MCF 10A (cell line): ENCODE results near the gene PDE4D. TPM values are rescaled to one million over a fixed set of nuclear protein-coding genes. Genes with fewer than 3 reads are reported as not detected.

Experiments
- BruUV-seq: library from RNA; stranded (reverse); fragments of 400-500 nt; replicated peaks from 2 replicates; lab custom pipeline; 2021; lab: Mats Ljungman, UMichigan
- CTCF ChIA-PET: fragments of 300-600 bp; sonication (Branson Sonifier 250); formaldehyde crosslinking; extraction: SDS; loops from one replicate; lab custom pipeline; 2021; ENCODE audit warnings: antibody characterized with exemption, inconsistent platforms; lab: Yijun Ruan, JAX
- POLR2A ChIA-PET: fragments of 300-600, 350-650 bp; sonication (Branson Sonifier 250); formaldehyde crosslinking; extraction: SDS; loops from one replicate; lab custom pipeline; 2020; ENCODE audit warnings: antibody characterized with exemption, inconsistent platforms; lab: Yijun Ruan, JAX
- DNase-seq: peaks from one replicate; pipeline ENCODE4 v3.0.0-alpha.2; 2018; ENCODE audit not compliant: unreplicated experiment
- H3K27ac Mint-ChIP-seq: one replicate; pipeline ENCODE4 v1.8.0; 2022; ENCODE audit warnings: mild to moderate bottlenecking, low read depth, mixed read lengths; ENCODE audit not compliant: unreplicated experiment
- H3K27me3 Mint-ChIP-seq: one replicate; pipeline ENCODE4 v1.8.0; 2022; ENCODE audit warnings: mixed read lengths; ENCODE audit not compliant: insufficient read depth, unreplicated experiment
- H3K36me3 Mint-ChIP-seq: one replicate; pipeline ENCODE4 v1.8.0; 2022; ENCODE audit warnings: mild to moderate bottlenecking, moderate library complexity, mixed read lengths; ENCODE audit not compliant: insufficient read depth, unreplicated experiment
- H3K4me1 Mint-ChIP-seq: one replicate; pipeline ENCODE4 v1.8.0; 2022; ENCODE audit warnings: mixed read lengths; ENCODE audit not compliant: insufficient read depth, unreplicated experiment
- H3K4me3 Mint-ChIP-seq: one replicate; pipeline ENCODE4 v1.8.0; 2022; ENCODE audit warnings: mild to moderate bottlenecking, moderate library complexity, mixed read lengths; ENCODE audit not compliant: unreplicated experiment
- H3K9me3 Mint-ChIP-seq: one replicate; pipeline ENCODE4 v1.8.0; 2022; ENCODE audit warnings: mixed read lengths; ENCODE audit not compliant: unreplicated experiment
- CTCF ChIP-seq: fragments of 200-600 bp; IDR thresholded peaks from one replicate; pipeline ENCODE4 v1.8.0; 2022; ENCODE audit warnings: antibody characterized with exemption, mild to moderate bottlenecking; ENCODE audit not compliant: unreplicated experiment
- intact Hi-C: fragments of 100-400 bp; cut with micrococcal nuclease; formaldehyde crosslinking; loops from 2 replicates; pipeline ENCODE4 v1.14.1; 2022
- total RNA-seq: library from RNA; stranded (reverse); gene quantifications from 2 replicates; pipeline ENCODE4 v1.2.3, GENCODE V29; 2022

The PDE4D gene
- total RNA-seq, 1 experiment from 2014 or later = 85.0 TPM

GRCh38 chr5:59285300-59286016 is 608.1 kb downstream of the PDE4D start:
- Mint-ChIP-seq H3K9me3 (no peaks in the 10 kb centered on the region), H3K27me3 (no peaks in the 10 kb centered on the region), H3K4me3 (no peak overlapping the region), H3K4me1 (peaks cover 12% of the 10 kb centered on the region), H3K36me3 (no peaks in the 10 kb centered on the region), H3K27ac (no peak overlapping the region)
- BruUV-seq = no TSS peak
- CTCF ChIA-PET = no interaction called here
- POLR2A ChIA-PET = no interaction called here
- TF ChIP-seq CTCF = no peak
- DNase-seq = no peak
- intact Hi-C loops = no loop called here

GRCh38 chr5:59282726-59283125 is 610.8 kb downstream of the PDE4D start:
- Mint-ChIP-seq H3K27me3 (no peaks in the 10 kb centered on the region), H3K9me3 (no peaks in the 10 kb centered on the region), H3K4me3 (no peak overlapping the region), H3K27ac (no peak overlapping the region), H3K4me1 (peaks cover 5% of the 10 kb centered on the region), H3K36me3 (no peaks in the 10 kb centered on the region)
- DNase-seq = no peak
- CTCF ChIA-PET = interaction anchor here (0.5 to 1.1 kb wide), 5 partner anchors 66 to 1122 kb away, joined by 3 to 6 read pairs (median 3); no protein-coding TSS in a partner anchor
- no TSS peak for BruUV-seq
- TF ChIP-seq CTCF = no peak
- POLR2A ChIA-PET = interaction anchor here (1.0 to 1.1 kb wide), 2 partner anchors 16 kb away, joined by 3 to 4 read pairs; no protein-coding TSS in a partner anchor
- intact Hi-C loops = no loop called here

GRCh38 chr5:59279979-59280378 is 613.5 kb downstream of the PDE4D start:
- Mint-ChIP-seq H3K27me3 (no peaks in the 10 kb centered on the region), H3K4me3 (no peak overlapping the region), H3K4me1 (peaks cover 9% of the 10 kb centered on the region), H3K9me3 (no peaks in the 10 kb centered on the region), H3K27ac (no peak overlapping the region), H3K36me3 (no peaks in the 10 kb centered on the region)
- no peak for TF ChIP-seq CTCF
- intact Hi-C loops = no loop called here
- no peak for DNase-seq
- ChIA-PET CTCF (no interaction called here), POLR2A (interaction anchor here (0.6 to 0.8 kb wide), 2 partner anchors 9 to 71 kb away, joined by 3 read pairs; no protein-coding TSS in a partner anchor)
- BruUV-seq = no TSS peak

- Mint-ChIP-seq H3K9me3 (no peaks in the 10 kb centered on the region), H3K27ac (no peak overlapping the region), H3K27me3 (no peaks in the 10 kb centered on the region), H3K4me3 (no peak overlapping the region), H3K36me3 (no peaks in the 10 kb centered on the region), H3K4me1 (peaks cover 18% of the 10 kb centered on the region)
- ChIA-PET CTCF (interaction anchor here (0.6 to 1.6 kb wide), 4 partner anchors 11 to 777 kb away, joined by 3 to 5 read pairs (median 3); no protein-coding TSS in a partner anchor), POLR2A (interaction anchor here (0.6 to 3.2 kb wide), 6 partner anchors 11 to 272 kb away, joined by 3 to 36 read pairs (median 4); no protein-coding TSS in a partner anchor)
- no peak for DNase-seq
- no TSS peak for BruUV-seq
- intact Hi-C loops = no loop called here
- TF ChIP-seq CTCF = no peak
Measured at GRCh38 chr5:59276917-59277372, 616.6 kb downstream of the PDE4D start.
